Ecto neural progenitor cell (in vitro differentiated cells): ENCODE results near the gene PNPLA6.
A peak's percentile ranks its signal among the peaks of the same experiment; 100 is the strongest.

ENCODE experiments used
- DNase-seq: peaks from one replicate; pipeline ENCODE4 v3.0.0-alpha.2; 2018; ENCODE audit warnings: low spot score

The PNPLA6 gene

DNA sequence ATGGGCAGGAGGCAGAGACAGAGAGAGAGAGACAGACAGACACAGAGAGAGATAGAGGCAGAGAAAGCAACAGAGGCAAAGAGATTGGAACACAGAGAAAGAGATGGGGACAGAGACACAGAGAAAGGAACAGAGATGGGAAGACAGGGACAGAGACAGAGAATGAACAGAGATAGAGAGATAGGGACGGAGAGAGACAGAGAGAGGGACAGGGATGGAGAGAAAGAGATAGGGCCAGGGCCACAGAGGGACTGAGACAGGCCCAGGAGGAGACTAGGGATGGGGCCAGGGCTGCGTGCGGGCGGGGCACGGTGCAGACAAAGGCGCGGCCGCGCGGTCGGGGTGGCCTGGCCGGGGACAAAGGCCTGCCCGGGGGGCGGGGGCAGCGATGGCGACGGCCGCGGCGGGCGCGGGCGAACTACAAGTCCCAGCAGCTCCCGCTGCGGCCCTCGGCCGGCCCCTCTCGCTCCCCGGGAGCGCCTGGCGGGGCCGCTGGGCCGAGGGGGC is 19.8 kb upstream of the PNPLA6 start, which contains the start of gene ZNF358:
ZNF358 (plus strand) TSS at position 459 of the 507 bp plus-strand sequence. CDS start 3,140 bp downstream, outside the sequence.
- peak; percentile 90 for DNase-seq

DNA sequence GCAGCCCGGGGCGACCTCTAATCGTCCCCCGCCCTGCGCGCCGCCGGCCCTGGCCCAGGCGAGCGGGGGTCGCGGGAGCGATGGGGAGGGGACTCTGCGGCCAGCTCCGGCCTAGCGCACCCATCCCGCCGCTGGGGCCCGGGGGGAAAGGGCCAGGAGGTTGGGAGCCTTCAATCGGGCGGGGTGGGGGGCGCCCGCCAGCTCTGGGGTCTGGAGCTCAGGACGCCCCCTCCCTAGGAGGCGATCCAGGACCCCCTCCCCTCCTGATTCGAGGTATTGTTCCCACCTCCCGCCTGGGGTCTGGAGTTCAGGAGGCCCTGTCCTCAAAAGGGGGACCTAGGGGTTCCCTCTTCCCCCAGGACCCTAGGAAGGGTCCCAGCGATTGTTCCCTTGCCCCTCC is 19.2 kb upstream of the PNPLA6 start:
- DNase-seq, result no peak

DNA sequence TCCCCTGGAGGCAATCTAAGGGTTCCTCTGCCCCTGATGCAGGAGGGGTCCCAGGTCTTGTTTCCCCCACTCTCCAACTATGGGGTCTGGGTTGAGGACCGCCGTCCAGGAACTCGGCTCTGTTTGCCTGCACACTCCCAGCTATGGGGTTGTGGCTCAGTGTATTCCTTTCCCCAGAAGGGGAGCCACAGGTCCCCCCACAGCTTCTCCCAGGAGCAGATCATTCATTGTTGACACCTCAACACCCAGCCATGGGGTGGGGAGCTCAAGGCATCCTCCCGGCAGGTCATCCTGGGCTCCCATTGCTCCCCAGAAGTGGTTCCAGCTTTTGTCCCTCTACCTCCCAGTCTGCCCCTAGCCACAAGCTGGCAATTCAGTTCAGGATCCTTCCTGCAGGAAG is 18.6 kb upstream of the PNPLA6 start:
- DNase-seq, result no peak

DNA sequence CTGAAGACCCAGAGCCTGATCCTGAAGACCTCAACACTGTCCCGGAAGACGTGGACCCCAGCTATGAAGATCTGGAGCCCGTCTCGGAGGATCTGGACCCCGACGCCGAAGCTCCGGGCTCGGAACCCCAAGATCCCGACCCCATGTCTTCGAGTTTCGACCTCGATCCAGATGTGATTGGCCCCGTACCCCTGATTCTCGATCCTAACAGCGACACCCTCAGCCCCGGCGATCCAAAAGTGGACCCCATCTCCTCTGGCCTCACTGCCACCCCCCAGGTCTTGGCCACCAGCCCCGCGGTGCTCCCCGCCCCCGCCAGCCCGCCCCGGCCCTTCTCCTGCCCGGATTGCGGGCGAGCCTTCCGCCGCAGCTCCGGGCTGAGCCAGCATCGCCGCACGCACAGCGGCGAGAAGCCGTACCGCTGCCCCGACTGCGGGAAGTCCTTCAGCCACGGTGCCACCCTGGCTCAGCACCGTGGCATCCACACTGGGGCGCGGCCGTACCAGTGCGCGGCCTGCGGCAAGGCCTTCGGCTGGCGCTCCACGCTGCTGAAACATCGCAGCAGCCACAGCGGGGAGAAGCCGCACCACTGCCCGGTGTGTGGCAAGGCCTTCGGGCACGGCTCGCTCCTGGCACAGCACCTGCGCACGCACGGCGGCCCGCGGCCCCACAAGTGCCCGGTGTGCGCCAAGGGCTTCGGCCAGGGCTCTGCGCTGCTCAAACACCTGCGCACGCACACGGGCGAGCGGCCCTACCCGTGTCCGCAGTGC is 16.0 kb upstream of the PNPLA6 start:
- DNase-seq, result no peak

DNA sequence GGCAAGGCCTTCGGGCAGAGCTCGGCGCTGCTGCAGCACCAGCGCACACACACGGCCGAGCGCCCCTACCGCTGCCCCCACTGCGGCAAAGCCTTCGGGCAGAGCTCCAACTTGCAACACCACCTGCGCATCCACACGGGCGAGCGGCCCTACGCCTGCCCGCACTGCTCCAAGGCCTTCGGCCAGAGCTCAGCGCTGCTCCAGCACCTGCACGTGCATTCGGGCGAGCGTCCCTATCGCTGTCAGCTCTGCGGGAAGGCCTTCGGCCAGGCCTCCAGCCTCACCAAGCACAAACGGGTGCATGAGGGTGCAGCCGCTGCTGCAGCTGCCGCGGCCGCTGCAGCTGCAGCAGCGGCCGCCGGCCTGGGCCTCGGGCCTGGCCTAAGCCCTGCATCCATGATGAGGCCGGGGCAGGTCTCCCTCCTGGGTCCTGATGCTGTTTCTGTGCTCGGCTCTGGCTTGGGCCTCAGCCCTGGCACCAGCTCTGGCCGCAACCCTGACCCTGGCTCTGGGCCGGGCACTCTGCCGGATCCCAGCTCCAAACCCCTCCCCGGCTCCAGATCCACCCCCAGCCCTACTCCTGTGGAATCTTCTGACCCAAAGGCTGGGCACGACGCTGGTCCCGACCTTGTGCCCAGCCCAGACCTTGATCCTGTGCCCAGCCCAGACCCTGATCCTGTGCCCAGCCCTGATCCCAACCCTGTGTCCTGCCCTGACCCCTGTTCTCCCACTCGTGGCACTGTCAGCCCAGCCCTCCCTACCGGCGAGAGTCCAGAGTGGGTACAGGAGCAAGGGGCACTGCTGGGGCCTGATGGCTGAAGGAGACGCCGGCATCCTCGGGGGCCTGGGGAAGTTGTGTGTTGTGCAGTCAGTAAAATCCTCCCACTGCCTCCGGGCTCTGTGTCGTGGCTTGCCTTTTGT is 15.1 kb upstream of the PNPLA6 start:
- DNase-seq, result no peak

DNA sequence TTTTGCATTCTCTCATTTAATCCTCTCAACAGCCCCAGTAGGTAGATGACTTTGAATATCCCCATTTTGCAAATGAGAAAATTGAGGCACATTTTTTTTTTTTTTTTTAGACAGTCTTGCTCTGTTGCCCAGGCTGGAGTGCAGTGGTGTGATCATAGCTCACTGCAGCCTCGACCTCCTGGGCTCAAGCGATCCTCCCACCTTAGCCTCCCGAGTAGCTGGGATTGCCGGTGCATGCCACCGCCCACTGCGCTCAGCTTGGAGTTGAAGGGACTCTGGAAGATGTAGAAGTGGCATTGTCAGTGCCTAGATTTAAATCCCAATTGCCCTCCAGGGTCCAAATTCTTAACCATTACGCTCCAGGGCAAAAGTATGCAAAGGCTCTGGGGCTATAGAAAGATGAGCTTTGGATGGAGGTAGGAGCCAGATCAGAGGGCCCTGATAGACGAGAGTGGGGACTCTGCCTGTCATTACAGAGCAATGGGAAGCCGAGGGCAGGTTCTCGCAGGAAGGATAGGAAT is 13.9 kb upstream of the PNPLA6 start:
- DNase-seq, result no peak

DNA sequence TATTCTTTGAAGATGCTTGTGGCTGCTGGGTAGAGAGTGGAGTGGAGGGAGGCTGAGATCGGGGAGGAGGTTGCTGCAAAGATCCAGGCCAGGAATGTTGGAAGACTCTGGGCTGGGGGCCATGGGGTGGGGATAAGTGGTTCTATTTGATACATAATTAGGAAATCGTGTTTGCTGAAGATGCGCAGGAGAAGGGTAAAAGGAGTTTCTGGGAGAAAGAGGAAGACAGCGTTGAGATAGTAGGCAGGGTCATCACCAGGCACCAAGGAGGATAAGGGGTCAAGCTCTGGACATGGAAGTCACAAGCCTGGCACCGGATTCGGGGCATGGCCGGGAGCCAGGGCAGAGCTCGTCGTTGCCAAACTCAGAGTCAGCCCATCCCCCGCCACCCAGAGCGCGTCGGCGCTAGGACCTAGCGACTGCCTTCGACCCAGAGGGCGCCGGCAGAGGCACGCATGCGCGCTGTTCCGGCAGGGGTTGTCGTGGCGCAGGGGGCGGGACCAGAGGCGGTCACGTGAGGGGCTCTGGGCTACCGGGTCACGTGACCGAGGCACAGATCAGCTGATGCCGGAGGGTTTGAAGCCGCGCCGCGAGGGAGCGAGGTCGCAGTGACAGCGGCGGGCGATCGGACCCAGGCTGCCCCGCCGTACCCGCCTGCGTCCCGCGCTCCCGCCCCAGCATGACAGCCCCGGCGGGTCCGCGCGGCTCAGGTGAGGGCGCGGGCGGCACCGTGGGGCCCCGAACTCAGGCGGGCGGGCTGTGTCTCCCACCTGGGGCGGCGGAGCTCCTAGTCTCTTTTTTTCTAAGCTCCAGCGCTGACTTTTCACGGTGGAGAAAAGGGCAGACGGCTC is 13.2 kb upstream of the PNPLA6 start, which contains the start of gene MCOLN1:
MCOLN1 (plus strand) TSS at position 553 of the 851 bp plus-strand sequence; CDS start at position 680, 127 bp downstream.
- DNase-seq, result peak; percentile 100

DNA sequence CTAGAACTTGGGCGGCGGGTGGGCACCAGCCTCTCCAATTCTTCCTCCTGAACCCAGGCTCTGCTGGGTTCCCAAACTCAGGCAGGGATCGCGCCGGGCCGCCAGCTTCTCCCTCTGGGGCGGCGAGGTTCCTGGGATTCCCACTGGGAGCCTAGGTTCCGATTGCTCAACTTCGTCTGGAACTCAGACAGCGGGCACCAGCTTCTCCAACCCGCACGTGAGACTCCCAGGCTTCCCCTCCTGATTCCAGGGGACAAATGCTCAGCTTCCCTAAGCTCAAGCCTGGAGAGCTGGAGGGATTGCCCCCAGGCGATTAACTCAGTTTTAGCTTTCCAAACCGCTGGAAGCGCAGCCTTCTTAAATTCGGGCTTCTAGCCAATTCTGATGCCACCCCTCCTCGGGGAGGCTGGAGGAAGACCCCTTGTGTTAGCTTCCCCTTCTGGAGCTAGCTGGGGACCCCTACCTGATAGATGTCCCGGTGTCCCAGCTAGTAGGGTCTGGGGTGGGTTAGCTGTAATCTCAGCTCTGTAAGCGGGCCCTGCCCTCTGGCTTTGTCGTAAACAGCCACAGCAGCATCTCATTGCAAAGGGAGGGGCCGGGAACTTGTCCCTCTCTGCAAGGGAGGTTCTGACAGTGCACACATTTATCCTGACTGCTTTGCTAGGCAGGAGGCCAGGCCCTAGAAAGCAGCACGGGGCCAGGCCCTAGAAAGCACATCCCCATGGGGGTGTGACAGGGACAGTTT is 12.4 kb upstream of the PNPLA6 start:
- no peak for DNase-seq

DNA sequence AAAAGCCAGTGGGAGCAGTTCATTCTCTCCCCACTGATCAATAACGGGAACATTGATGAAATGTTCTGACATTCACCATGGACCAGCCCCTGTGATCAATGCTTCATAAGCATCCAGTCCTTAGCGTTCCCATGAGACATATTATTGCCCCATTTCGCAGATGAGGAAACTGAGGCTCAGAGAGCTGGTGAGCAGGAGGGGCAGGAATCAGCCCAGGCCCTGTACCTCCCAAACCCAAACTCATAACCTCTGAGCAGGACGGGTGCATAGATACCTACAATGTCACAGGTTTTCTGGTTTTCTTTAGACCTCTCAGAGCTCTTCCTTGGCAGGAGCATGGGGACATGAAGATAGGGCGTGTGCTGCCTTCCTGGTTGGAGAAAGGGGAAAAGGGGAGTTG is 11.0 kb upstream of the PNPLA6 start:
- no peak for DNase-seq

DNA sequence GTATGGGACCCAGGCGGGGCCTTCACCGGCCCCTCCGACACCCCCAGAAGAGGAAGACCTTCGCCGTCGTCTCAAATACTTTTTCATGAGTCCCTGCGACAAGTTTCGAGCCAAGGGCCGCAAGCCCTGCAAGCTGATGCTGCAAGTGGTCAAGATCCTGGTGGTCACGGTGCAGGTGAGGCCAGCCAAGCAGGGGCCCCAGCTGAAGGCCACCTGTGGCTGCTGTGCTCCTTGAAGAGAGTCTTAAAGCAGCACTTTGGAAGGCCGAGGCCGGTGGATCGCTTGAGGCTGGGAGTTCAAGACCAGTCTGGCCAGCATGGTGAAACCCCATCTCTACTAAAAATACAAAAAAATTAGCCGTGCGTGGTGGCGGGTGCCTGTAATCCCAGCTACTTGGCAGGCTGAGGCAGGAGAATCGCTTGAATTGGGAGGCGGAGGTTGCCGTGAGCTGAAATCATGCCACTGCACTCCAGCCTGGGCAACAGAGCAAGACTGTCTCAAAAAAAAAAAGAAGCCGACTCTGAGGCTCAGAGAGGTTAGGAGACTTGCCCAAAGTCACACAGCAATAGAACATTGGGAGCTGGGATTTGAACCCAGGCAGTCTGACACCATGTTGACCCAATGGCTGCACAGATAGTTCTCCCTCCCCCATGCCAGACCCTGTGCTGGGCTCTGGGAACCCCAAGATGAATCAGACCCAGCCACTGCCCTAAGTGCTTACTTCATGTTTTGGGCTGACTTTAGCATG is 10.4 kb upstream of the PNPLA6 start:
- no peak for DNase-seq

DNA sequence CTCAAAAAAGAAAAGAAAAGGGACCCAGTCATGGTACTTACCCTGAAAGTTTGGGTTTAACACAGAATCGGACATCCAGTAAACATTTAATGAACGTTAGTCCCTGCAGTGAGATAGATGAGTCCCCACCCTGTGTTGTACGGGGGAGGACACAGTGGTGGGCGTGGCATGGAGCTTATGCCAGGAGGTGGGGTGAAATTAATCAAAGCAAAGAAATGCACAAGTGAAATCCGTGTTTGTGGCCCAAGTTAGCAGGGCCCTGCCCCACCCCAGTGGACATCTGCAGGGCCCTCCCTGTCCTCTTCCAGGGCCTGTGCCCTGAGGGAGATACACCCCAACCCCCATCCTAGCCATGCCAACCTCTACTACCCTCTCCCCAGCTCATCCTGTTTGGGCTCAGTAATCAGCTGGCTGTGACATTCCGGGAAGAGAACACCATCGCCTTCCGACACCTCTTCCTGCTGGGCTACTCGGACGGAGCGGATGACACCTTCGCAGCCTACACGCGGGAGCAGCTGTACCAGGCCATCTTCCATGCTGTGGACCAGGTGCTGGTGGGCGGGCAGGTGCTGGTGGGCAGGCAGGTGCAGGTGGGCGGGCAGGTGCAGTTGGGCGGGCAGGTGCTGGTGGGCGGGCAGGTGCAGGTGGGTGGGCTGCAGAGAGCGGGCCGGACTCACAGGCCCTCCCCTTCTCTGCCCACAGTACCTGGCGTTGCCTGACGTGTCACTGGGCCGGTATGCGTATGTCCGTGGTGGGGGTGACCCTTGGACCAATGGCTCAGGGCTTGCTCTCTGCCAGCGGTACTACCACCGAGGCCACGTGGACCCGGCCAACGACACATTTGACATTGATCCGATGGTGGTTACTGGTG is 9.2 kb upstream of the PNPLA6 start:
- DNase-seq, result no peak

DNA sequence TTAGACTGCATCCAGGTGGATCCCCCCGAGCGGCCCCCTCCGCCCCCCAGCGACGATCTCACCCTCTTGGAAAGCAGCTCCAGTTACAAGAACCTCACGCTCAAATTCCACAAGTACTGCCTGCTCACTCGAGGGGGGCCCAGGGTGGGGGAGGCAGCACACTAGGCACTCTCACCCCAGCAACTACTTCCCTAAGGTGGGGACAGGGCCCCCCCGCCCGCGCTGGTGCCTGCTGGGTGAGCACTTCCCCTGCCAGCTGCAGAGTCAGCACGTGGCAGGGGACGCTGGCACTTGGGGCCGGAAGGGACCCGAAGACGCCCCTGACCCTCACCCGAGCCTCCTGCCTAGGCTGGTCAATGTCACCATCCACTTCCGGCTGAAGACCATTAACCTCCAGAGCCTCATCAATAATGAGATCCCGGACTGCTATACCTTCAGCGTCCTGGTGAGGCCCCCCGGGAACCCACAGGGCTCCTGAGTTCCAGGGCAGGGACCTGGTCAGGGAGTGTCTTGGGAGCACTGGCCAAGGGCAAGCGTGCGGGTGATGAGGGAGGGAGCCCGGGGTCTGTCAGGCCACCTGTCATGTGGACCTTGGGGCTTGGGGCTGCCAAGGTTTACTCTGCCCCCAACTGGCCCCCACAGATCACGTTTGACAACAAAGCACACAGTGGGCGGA is 7.9 kb upstream of the PNPLA6 start:
- DNase-seq, result no peak

DNA sequence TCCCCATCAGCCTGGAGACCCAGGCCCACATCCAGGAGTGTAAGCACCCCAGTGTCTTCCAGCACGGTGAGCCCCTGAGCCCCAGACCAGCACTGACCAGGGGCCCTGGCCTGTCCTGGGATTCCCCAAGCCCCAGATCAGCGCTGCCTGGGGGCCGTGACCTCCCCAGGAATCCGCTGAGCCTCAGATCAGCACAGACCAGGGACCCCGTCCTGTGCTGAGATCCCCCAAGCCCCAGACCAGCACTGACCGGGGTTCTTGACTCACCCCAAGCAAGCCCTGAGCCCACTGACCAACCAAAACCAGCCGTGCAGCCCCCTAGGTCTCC is 7.4 kb upstream of the PNPLA6 start:
- DNase-seq, result no peak

DNA sequence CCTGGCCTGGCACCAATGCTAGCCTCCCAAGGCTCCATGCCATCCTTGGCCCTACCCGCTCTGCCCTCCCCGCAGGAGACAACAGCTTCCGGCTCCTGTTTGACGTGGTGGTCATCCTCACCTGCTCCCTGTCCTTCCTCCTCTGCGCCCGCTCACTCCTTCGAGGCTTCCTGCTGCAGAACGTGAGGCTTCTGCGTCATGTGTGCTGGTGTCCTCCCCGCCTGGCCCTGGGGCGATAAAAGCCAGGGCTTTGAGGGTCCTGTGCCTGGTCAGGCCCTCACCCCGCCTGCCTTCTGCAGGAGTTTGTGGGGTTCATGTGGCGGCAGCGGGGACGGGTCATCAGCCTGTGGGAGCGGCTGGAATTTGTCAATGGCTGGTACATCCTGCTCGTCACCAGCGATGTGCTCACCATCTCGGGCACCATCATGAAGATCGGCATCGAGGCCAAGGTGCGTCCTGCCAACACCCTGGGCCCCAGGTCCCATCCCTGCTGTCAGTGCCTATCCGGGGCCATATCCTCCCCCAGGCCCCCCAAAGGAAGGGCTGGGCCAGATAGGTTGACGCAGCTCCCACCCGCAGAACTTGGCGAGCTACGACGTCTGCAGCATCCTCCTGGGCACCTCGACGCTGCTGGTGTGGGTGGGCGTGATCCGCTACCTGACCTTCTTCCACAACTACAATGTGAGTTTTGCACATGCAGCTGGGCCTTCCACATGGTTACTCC is 6.8 kb upstream of the PNPLA6 start:
- no peak for DNase-seq

DNA sequence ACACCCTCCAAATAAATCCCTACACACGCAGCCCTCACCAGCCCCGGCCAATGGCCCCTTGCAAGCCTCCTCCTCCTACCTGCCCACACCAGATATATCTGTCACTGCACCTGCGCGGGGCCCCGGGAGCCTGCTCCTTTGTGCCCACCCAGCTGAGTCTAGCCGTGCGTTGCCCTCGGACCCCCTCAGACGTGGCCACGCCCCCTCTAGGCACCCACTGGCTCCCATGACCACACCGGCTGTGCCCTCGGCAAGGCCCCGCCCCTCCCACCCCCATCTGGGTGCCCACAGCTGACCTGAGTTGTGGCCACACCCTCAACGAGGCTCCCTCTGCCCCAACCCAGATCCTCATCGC is 6.3 kb upstream of the PNPLA6 start:
- no peak for DNase-seq

DNA sequence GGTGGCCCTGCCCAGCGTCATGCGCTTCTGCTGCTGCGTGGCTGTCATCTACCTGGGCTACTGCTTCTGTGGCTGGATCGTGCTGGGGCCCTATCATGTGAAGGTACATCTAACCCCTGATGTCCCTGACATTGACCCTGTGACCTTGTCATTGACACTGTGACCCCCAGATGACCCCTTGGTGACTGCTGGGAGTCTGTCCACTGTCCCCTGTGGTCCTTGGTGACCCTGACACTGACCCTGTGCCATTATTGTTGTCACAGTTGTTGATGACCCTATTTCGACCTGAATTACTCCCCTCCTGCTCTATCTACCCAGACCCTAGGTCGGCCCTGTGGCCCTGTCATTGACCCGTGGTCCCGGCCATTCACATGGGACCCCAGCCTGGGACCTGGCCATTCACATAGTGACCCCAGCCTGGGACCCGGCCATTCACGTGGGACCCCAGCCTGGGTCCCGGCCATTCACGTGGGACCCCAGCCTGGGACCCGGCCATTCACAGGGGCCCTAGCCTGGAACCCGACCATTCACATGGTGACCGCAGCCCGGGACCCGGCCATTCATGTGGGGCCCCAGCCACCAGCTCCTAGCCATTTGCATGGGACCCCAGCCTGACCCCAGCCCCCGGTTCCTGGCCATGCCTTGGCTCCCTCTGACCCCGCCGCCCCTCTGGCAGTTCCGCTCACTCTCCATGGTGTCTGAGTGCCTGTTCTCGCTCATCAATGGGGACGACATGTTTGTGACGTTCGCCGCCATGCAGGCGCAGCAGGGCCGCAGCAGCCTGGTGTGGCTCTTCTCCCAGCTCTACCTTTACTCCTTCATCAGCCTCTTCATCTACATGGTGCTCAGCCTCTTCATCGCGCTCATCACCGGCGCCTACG is 5.7 kb upstream of the PNPLA6 start:
- no peak for DNase-seq

DNA sequence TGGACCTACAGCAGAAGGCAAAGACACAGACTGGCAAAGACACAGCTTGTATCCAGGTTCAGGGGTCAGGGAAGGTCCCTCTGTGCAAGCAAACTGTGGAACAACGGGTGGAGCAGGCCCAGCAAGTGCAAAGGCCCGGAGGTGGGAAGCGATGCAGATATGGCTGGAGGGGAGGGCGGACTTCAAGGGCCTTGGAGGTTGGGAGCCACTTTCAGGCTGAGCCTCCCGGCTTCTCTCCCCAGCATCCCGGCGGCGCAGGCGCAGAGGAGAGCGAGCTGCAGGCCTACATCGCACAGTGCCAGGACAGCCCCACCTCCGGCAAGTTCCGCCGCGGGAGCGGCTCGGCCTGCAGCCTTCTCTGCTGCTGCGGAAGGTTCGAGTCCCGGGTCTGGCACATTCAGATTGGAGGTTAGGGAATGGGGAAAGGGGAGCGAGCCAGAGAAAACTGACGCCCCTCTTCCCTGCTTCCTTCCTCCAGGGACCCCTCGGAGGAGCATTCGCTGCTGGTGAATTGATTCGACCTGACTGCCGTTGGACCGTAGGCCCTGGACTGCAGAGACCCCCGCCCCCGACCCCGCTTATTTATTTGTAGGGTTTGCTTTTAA is 2.1 kb upstream of the PNPLA6 start:
- DNase-seq, result peak; percentile 64
